CD4-positive, alpha-beta T cell (primary cell): ENCODE measurements around the gene RGMA. TPM values are rescaled to one million over a fixed set of nuclear protein-coding genes. Genes with fewer than 3 reads are reported as not detected.

Experiments used
- ATAC-seq: fragments of 200-7000 bp; cut with Tn5 transposase; one replicate; pipeline ENCODE4 v1.10.0; 2022; ENCODE audit warnings: mild to moderate bottlenecking; ENCODE audit not compliant: poor library complexity
- CTCF ChIA-PET: fragments of 350-600 bp; sonication (Branson Sonifier 250); formaldehyde crosslinking; loops from one replicate; lab custom pipeline; 2021; ENCODE audit warnings: antibody characterized with exemption, inconsistent platforms; lab: Charles Lee
- POLR2A ChIA-PET: fragments of 350-600 bp; sonication (Branson Sonifier 250); formaldehyde crosslinking; loops from one replicate; lab custom pipeline; 2021; ENCODE audit warnings: antibody characterized with exemption, inconsistent platforms; lab: Charles Lee
- DNase-seq, 14 experiments: peaks; one replicate each; pipeline ENCODE4 v3.0.0-alpha.2; 2013 to 2020; ENCODE audit warnings: mixed read lengths in 2 of 14
- H3K27ac ChIP-seq, 2 donors: one replicate each; pipeline versions ENCODE4 v1.5.1 to v1.7.0; 2013; ENCODE audit warnings: low read length in 2 of 2, low read depth in 1 of 2, mild to moderate bottlenecking in 1 of 2
- H3K27me3 ChIP-seq, 2 experiments: 1 replicate in 1 of 2; 2 replicates in 1 of 2; pipeline versions ENCODE4 v1.6.1 to v1.7.0; 2013; ENCODE audit warnings: low read length in 2 of 2, control low read depth in 1 of 2, mild to moderate bottlenecking in 1 of 2, moderate library complexity in 1 of 2; ENCODE audit not compliant: insufficient read depth in 2 of 2, control insufficient read depth in 1 of 2
- H3K36me3 ChIP-seq: one replicate; pipeline ENCODE4 v1.6.1; 2013; ENCODE audit warnings: low read length, control low read depth; ENCODE audit not compliant: insufficient read depth
- H3K4me1 ChIP-seq: one replicate; pipeline ENCODE4 v1.6.1; 2013; ENCODE audit warnings: low read length, control low read depth; ENCODE audit not compliant: insufficient read depth
- H3K4me3 ChIP-seq: one replicate; pipeline ENCODE4 v1.5.1; 2013; ENCODE audit warnings: mild to moderate bottlenecking, low read length, moderate library complexity
- H3K9me3 ChIP-seq, 2 experiments: 1 replicate in 1 of 2; 2 replicates in 1 of 2; pipeline versions ENCODE4 v1.6.1 to v1.7.0; 2013; ENCODE audit warnings: low read length in 2 of 2, mild to moderate bottlenecking in 2 of 2, control low read depth in 1 of 2, moderate library complexity in 1 of 2; ENCODE audit not compliant: control insufficient read depth in 1 of 2, insufficient read depth in 1 of 2
- H3K27ac Mint-ChIP-seq: one replicate; pipeline ENCODE4 v1.8.0; 2020; ENCODE audit warnings: mixed read lengths
- H3K27me3 Mint-ChIP-seq: one replicate; pipeline ENCODE4 v1.8.0; 2021; ENCODE audit warnings: mixed read lengths
- H3K36me3 Mint-ChIP-seq: one replicate; pipeline ENCODE4 v1.8.0; 2021; ENCODE audit warnings: low read depth, mixed read lengths
- H3K4me1 Mint-ChIP-seq: one replicate; pipeline ENCODE4 v1.8.0; 2021; ENCODE audit warnings: low read depth, mixed read lengths
- H3K4me3 Mint-ChIP-seq: one replicate; pipeline ENCODE4 v1.8.0; 2020; ENCODE audit warnings: mild to moderate bottlenecking, mixed read lengths
- H3K9me3 Mint-ChIP-seq: one replicate; pipeline ENCODE4 v1.8.0; 2020; ENCODE audit warnings: mixed read lengths
- intact Hi-C, 2 experiments: fragments of 100-400 bp; cut with DNase I in 1 of 2; cut with micrococcal nuclease in 1 of 2; formaldehyde crosslinking; loops; one replicate each; pipeline versions ENCODE4 v1.15.1 to v1.9.0; 2023 to 2025; cut with DNase I, micrococcal nuclease
- total RNA-seq, 174 experiments: library from RNA in 2 of 174; stranded (reverse) in 2 of 174; gene quantifications; one replicate each; pipeline ENCODE4 v1.2.3 and lab custom pipeline; 2021 to 2026
- TF ChIP-seq, protein P1 (sequence below): fragments of 200-600 bp; IDR thresholded peaks from one replicate; pipeline ENCODE4 v1.8.0; 2022; ENCODE audit warnings: antibody characterized with exemption, mild to moderate bottlenecking

Gene RGMA
- total RNA-seq, 2 experiments from 2014 or later = not detected

DNA sequence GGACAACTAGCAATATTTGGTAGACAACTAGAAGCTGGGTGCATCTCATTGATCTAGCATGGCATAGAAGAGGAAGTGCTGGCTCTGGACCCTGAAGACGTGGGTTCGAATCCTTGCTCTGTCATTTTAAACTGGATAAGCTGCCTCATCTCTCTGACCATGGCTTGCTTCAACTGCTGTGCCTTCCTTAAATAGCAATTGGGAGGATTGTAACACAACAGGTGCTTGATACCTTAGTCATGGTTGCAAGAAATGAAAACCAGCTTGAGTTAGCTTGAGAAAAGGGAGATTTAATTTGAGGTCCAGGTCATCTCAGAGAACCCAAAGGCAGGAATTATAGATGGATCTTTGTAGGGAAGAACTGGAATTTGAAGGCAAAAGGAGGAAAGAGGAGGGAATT, 14.8 kb upstream of the RGMA start:
- ChIA-PET CTCF (no interaction called here), POLR2A (no interaction called here)
- DNase-seq (no peak), ATAC-seq (no peak)
- Mint-ChIP-seq H3K27ac (no peak overlapping the region), H3K27me3 (peaks cover 58% of the 10 kb centered on the region), H3K9me3 (peaks cover 2% of the 10 kb centered on the region), H3K4me1 (no peaks in the 10 kb centered on the region), H3K36me3 (no peaks in the 10 kb centered on the region), H3K4me3 (no peak overlapping the region)
- H3K9me3 ChIP-seq = no peaks in the 10 kb centered on the region
- no peaks in the 10 kb centered on the region for H3K36me3 ChIP-seq
- no peak overlapping the region for H3K4me3 ChIP-seq
- no peak overlapping the region for H3K27ac ChIP-seq
- TF ChIP-seq, protein P1, sequence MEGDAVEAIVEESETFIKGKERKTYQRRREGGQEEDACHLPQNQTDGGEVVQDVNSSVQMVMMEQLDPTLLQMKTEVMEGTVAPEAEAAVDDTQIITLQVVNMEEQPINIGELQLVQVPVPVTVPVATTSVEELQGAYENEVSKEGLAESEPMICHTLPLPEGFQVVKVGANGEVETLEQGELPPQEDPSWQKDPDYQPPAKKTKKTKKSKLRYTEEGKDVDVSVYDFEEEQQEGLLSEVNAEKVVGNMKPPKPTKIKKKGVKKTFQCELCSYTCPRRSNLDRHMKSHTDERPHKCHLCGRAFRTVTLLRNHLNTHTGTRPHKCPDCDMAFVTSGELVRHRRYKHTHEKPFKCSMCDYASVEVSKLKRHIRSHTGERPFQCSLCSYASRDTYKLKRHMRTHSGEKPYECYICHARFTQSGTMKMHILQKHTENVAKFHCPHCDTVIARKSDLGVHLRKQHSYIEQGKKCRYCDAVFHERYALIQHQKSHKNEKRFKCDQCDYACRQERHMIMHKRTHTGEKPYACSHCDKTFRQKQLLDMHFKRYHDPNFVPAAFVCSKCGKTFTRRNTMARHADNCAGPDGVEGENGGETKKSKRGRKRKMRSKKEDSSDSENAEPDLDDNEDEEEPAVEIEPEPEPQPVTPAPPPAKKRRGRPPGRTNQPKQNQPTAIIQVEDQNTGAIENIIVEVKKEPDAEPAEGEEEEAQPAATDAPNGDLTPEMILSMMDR = no peak
- no peaks in the 10 kb centered on the region for H3K4me1 ChIP-seq
- intact Hi-C loops = no loop called here
- H3K27me3 ChIP-seq = peaks cover 7 to 14% of the 10 kb centered on the region in 2 experiments

DNA sequence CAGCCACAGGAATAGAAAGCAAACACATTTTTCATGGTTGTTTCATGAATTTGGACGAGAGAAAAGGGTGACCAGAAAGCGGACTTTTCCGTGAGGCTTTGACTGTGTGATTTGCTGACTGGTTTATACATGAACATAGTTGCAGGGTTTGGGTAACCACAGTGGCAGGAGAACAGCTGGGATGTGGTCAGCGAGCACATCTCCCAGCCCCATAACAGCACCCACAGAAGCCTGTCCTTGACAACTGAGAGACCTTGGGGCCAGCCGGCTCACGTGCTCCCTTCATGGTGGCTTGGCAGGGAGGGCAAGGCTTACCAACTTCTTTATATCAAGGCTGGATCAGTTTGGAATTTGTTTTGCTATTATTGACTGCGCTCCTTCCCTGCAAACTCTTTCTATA, 13.2 kb upstream of the RGMA start:
- POLR2A ChIA-PET = no interaction called here
- intact Hi-C loops = no loop called here
- Mint-ChIP-seq H3K36me3 (no peaks in the 10 kb centered on the region), H3K27ac (no peak overlapping the region), H3K4me3 (no peak overlapping the region), H3K4me1 (no peaks in the 10 kb centered on the region), H3K9me3 (peaks cover 2% of the 10 kb centered on the region), H3K27me3 (peaks cover 43% of the 10 kb centered on the region)
- H3K36me3 ChIP-seq = no peaks in the 10 kb centered on the region
- TF ChIP-seq, protein P1 = no peak
- peaks cover 3% of the 10 kb centered on the region in 2 experiments for H3K27me3 ChIP-seq
- DNase-seq (no peak), ATAC-seq (no peak)
- CTCF ChIA-PET = interaction anchor here (1.2 kb wide), 1 partner anchor 14 kb away, joined by 5 read pairs; no protein-coding TSS in a partner anchor
- no peaks in the 10 kb centered on the region for H3K9me3 ChIP-seq
- H3K27ac ChIP-seq = no peak overlapping the region
- no peaks in the 10 kb centered on the region for H3K4me1 ChIP-seq
- no peak overlapping the region for H3K4me3 ChIP-seq

DNA sequence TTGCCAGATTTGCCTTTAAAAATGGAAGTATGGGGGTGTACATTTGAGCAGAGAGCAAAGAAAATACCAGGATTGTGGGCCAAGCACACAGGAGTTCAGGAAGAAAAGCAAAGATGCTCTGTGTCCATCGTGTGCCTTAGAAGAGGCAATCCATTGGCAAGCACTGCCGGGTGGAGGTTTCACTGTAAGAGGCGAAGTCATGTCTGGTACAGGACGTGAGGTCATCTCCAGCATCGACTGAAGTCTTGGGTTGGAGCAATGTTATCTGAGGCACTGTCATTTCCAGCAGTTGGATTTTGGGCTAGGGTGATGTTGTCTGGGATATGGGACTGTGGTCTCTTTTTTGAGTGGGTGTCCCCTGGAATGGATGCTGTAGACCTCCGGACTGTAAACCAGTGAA, 4.8 kb upstream of the RGMA start:
- CTCF ChIA-PET = no interaction called here
- ATAC-seq = no peak

More for the DNA sequence above, 4.8 kb upstream of the RGMA start:
- Histone ChIP-seq H3K27me3 (peaks cover 12 to 29% of the 10 kb centered on the region in 2 experiments), H3K4me1 (peaks cover 6% of the 10 kb centered on the region), H3K9me3 (no peaks in the 10 kb centered on the region), H3K36me3 (no peaks in the 10 kb centered on the region), H3K27ac (no peak overlapping the region), H3K4me3 (no peak overlapping the region)
- intact Hi-C loops = no loop called here
- POLR2A ChIA-PET = no interaction called here
- no peaks in the 10 kb centered on the region for H3K36me3 Mint-ChIP-seq
- DNase-seq = no peak
- H3K27me3 Mint-ChIP-seq = peaks cover 25% of the 10 kb centered on the region
- TF ChIP-seq, protein P1 = no peak
- H3K4me1 Mint-ChIP-seq = peaks cover 12% of the 10 kb centered on the region
- no peak overlapping the region for H3K27ac Mint-ChIP-seq
- H3K9me3 Mint-ChIP-seq = no peaks in the 10 kb centered on the region
- no peak overlapping the region for H3K4me3 Mint-ChIP-seq
